ENCODE data around the gene RBM12.
A peak's percentile ranks its signal among the peaks of the same experiment; 100 is the strongest.

Gene RBM12

GRCh38 chr20:35618263-35619131 is 46.2 kb downstream of the RBM12 start:
- peak; percentile 27 for DNase-seq

- peak; percentile 57 for DNase-seq
These were observed 47.1 kb downstream of the RBM12 start for GRCh38 chr20:35617397-35618262.

GRCh38 chr20:35616465-35617396 is 48.0 kb downstream of the RBM12 start:
- DNase-seq, result peak; percentile 50

GRCh38 chr20:35615667-35616464 is 48.8 kb downstream of the RBM12 start, which contains the start of gene SPAG4:
Gene SPAG4 (plus strand): TSS chr20:35615829. CDS start chr20:35616004, 175 bp downstream.
- DNase-seq, result peak; percentile 100

- DNase-seq, result no peak
These were observed 53.2 kb downstream of the RBM12 start for GRCh38 chr20:35611482-35611881.

GRCh38 chr20:35610833-35611427 is 53.8 kb downstream of the RBM12 start:
- DNase-seq, result no peak

- no peak for DNase-seq
These were observed 57.5 kb downstream of the RBM12 start for GRCh38 chr20:35607003-35607735.

GRCh38 chr20:35606127-35606526 is 58.6 kb downstream of the RBM12 start:
- DNase-seq, result no peak

- peak; percentile 15 for DNase-seq
These were observed 60.3 kb downstream of the RBM12 start for GRCh38 chr20:35604449-35604747.

- no peak for DNase-seq
These were observed 60.8 kb downstream of the RBM12 start for GRCh38 chr20:35603695-35604448.

GRCh38 chr20:35602851-35603495 is 61.7 kb downstream of the RBM12 start:
- no peak for DNase-seq

GRCh38 chr20:35601990-35602389 is 62.7 kb downstream of the RBM12 start:
- no peak for DNase-seq

GRCh38 chr20:35600993-35601973 is 63.4 kb downstream of the RBM12 start:
- peak; percentile 79 for DNase-seq

GRCh38 chr20:35600176-35600992 is 64.3 kb downstream of the RBM12 start:
- DNase-seq, result no peak

- DNase-seq, result no peak
These were observed 65.0 kb downstream of the RBM12 start for GRCh38 chr20:35599776-35600120.
